ENCODE results near the gene CARMIL3. TPM values are rescaled to one million over a fixed set of nuclear protein-coding genes. Genes with fewer than 3 reads are reported as not detected.

The CARMIL3 gene
- total RNA-seq, 2 experiments from 2014 or later = 0.21 to 0.32 TPM

GRCh38 chr14:24082411-24083080 lies 30.7 kb downstream of the CARMIL3 start:
- Histone ChIP-seq H3K4me1 (ENCODE audit: insufficient read depth, low read length, poor library complexity, severe bottlenecking) (peaks cover 24% of the 10 kb centered on the region), H3K9me2 (ENCODE audit: insufficient read depth, low read length) (no peaks in the 10 kb centered on the region), H3K36me3 (ENCODE audit: insufficient read depth, low read length) (no peaks in the 10 kb centered on the region), H3K4me2 (ENCODE audit: low read length) (no peak overlapping the region), H2AFZ (ENCODE audit: low read length) (no peak overlapping the region), H3K79me2 (ENCODE audit: insufficient read depth, low read depth, low read length) (no peaks in the 10 kb centered on the region), H3K27ac (ENCODE audit: low read depth, low read length, poor library complexity, severe bottlenecking) (no peak overlapping the region), H4K20me1 (ENCODE audit: insufficient read depth, low read length) (no peaks in the 10 kb centered on the region), H3K4me3 (ENCODE audit: low read depth, low read length, poor library complexity, severe bottlenecking) (no peak overlapping the region), H3K9me3 (ENCODE audit: low read length) (no peaks in the 10 kb centered on the region)
- intact Hi-C loops (cut with micrococcal nuclease; ENCODE audit: unreplicated experiment) = no loop called here
- POLR2A ChIA-PET = interaction anchor here (0.6 to 3.9 kb wide), 4 partner anchors 12 to 693 kb away, joined by 3 to 40 read pairs (median 4); partner anchors contain the start of gene PCK2
- no peak for DNase-seq (ENCODE audit: low spot score)
- BruUV-seq (replicated peaks) = no TSS peak
- no peak for TF ChIP-seq EZH2phosphoT487 (IDR thresholded peaks at IDR 0.05; ENCODE audit: borderline replicate concordance, low read depth, low read length)
- TF ChIP-seq, protein P1, sequence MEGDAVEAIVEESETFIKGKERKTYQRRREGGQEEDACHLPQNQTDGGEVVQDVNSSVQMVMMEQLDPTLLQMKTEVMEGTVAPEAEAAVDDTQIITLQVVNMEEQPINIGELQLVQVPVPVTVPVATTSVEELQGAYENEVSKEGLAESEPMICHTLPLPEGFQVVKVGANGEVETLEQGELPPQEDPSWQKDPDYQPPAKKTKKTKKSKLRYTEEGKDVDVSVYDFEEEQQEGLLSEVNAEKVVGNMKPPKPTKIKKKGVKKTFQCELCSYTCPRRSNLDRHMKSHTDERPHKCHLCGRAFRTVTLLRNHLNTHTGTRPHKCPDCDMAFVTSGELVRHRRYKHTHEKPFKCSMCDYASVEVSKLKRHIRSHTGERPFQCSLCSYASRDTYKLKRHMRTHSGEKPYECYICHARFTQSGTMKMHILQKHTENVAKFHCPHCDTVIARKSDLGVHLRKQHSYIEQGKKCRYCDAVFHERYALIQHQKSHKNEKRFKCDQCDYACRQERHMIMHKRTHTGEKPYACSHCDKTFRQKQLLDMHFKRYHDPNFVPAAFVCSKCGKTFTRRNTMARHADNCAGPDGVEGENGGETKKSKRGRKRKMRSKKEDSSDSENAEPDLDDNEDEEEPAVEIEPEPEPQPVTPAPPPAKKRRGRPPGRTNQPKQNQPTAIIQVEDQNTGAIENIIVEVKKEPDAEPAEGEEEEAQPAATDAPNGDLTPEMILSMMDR (conservative IDR thresholded peaks at IDR 0.05; ENCODE audit: low read length) = no peak
- CTCF ChIA-PET (ENCODE audit: unreplicated experiment) = no interaction called here

DNA sequence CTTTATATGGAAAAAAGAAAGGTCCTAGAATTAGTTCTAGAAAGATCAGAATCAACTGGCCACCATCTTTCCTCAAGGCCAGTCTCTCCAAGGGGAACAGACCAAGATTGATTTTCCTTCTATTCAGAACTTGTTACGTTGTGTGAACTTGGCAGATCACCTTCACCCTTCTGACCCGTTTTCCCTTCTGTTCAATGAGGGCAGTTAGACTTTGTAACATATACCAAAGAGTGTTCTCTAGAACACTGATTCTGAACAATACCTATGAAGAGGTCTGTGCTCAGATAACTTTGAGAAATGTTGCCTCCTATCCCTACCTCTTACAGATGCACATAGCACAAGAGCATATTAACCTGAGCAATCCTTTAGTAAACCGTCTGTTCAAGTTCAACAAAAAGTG lies 31.7 kb downstream of the CARMIL3 start:
- CTCF ChIA-PET (ENCODE audit: unreplicated experiment) = no interaction called here
- no peak overlapping the region for H3K27ac ChIP-seq (ENCODE audit: low read depth, low read length, poor library complexity, severe bottlenecking)
- DNase-seq (ENCODE audit: low spot score) = no peak
- intact Hi-C loops (cut with micrococcal nuclease; ENCODE audit: unreplicated experiment) = no loop called here
- H3K36me3 ChIP-seq (ENCODE audit: insufficient read depth, low read length) = no peaks in the 10 kb centered on the region
- POLR2A ChIA-PET = interaction anchor here (1.9 kb wide), 1 partner anchor 17 kb away, joined by 4 read pairs; no protein-coding TSS in a partner anchor
- BruUV-seq (replicated peaks) = no TSS peak
- H3K79me2 ChIP-seq (ENCODE audit: insufficient read depth, low read depth, low read length) = no peaks in the 10 kb centered on the region
- H3K9me2 ChIP-seq (ENCODE audit: insufficient read depth, low read length) = no peaks in the 10 kb centered on the region
- H3K9me3 ChIP-seq (ENCODE audit: low read length) = no peaks in the 10 kb centered on the region
- no peak overlapping the region for H3K4me3 ChIP-seq (ENCODE audit: low read depth, low read length, poor library complexity, severe bottlenecking)
- peaks cover 24% of the 10 kb centered on the region for H3K4me1 ChIP-seq (ENCODE audit: insufficient read depth, low read length, poor library complexity, severe bottlenecking)
- no peaks in the 10 kb centered on the region for H4K20me1 ChIP-seq (ENCODE audit: insufficient read depth, low read length)
- no peak overlapping the region for H3K4me2 ChIP-seq (ENCODE audit: low read length)
- TF ChIP-seq, protein P1 (conservative IDR thresholded peaks at IDR 0.05; ENCODE audit: low read length) = no peak
- no peak for TF ChIP-seq EZH2phosphoT487 (IDR thresholded peaks at IDR 0.05; ENCODE audit: borderline replicate concordance, low read depth, low read length)
- H2AFZ ChIP-seq (ENCODE audit: low read length) = no peak overlapping the region

- no TSS peak for BruUV-seq (replicated peaks)
- peaks cover 22% of the 10 kb centered on the region for H3K4me1 ChIP-seq (ENCODE audit: insufficient read depth, low read length, poor library complexity, severe bottlenecking)
- no peak overlapping the region for H2AFZ ChIP-seq (ENCODE audit: low read length)
- no peak overlapping the region for H3K4me3 ChIP-seq (ENCODE audit: low read depth, low read length, poor library complexity, severe bottlenecking)
- TF ChIP-seq, protein P1 (conservative IDR thresholded peaks at IDR 0.05; ENCODE audit: low read length) = no peak
- TF ChIP-seq EZH2phosphoT487 (IDR thresholded peaks at IDR 0.05; ENCODE audit: borderline replicate concordance, low read depth, low read length) = no peak
- intact Hi-C loops (cut with micrococcal nuclease; ENCODE audit: unreplicated experiment) = no loop called here
- POLR2A ChIA-PET = no interaction called here
- no peaks in the 10 kb centered on the region for H3K79me2 ChIP-seq (ENCODE audit: insufficient read depth, low read depth, low read length)
- no peaks in the 10 kb centered on the region for H3K9me2 ChIP-seq (ENCODE audit: insufficient read depth, low read length)
- H3K27ac ChIP-seq (ENCODE audit: low read depth, low read length, poor library complexity, severe bottlenecking) = no peak overlapping the region
- H3K9me3 ChIP-seq (ENCODE audit: low read length) = no peaks in the 10 kb centered on the region
- no peaks in the 10 kb centered on the region for H3K36me3 ChIP-seq (ENCODE audit: insufficient read depth, low read length)
- CTCF ChIA-PET (ENCODE audit: unreplicated experiment) = no interaction called here
- no peak overlapping the region for H3K4me2 ChIP-seq (ENCODE audit: low read length)
- DNase-seq (ENCODE audit: low spot score) = no peak
- H4K20me1 ChIP-seq (ENCODE audit: insufficient read depth, low read length) = no peaks in the 10 kb centered on the region
These were observed 32.6 kb downstream of the CARMIL3 start for GRCh38 chr14:24084440-24084839.

All from OCI-LY7 (cell line).